IPS-NIHi7 (cell line): ENCODE results near the gene TCERG1.

Experiments used
- DNase-seq: peaks from one replicate; pipeline ENCODE4 v3.0.0; 2012; ENCODE audit warnings: mixed read lengths; ENCODE audit errors: extremely low spot score

TCERG1 gene

DNA sequence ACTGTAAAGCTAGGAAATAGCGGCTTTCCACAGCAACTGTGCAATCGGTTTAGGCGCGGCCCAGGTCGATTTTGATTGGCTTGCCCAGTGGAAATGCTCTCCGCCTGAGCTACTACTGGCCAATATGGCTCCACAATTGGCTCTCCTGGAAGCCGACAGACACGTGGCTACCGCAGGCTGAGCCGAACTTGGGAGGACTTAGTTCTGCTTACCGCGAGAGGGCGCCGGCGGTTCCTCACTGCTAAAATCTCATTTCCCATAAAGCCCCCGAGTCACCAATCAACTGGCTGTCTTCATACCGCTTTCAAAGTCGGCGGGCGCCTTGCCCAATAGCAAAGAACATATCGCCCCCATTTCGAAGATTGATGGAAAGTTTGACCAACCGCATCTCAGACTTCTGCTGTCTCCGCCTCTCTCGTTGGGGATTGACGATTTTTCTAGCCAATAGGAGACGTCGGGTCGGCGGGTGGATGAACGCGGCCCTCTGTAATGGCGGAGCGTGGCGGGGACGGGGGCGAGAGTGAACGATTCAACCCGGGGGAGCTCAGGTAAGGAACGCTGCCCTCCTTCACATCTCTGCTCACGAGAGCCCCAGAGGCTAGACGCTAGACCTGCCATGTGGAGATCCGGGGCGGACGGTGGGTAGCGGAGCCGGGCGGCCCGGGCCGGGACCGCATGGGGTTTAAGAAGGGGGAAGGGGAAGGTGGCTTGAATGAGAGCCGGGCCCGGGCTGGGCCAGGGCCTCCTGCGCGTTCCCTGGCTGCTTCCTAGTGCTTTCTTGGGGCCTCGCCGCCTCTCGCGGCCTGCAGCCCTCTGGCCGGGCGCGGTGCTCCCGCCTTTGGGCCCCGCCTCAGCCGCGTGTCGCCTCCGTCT, at the start of gene TCERG1:
Gene TCERG1 (plus strand): TSS at position 473 of the 873 bp plus-strand sequence. CDS start 17 bp downstream, at position 490.
- DNase-seq: peak; percentile 90

DNA sequence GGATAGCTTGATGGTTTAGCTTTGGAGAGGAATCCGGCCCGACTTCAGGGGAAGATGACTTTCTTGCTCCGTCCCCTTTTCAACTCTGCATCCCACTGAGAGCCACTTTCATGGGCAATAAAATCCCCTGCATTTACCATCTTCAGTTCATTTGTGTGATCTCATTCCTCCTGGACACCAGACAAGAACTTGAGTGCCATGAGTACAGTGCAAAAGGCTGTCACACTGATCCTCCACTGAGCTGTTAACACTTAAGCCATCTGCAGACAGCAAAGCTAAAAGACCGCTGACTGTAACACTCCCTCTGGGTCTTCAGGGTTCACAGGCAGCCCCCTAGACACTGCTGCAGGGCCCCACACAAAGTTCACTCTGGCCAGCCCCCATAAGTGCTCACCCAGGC, 48.3 kb upstream of the TCERG1 start:
- no peak for DNase-seq

DNA sequence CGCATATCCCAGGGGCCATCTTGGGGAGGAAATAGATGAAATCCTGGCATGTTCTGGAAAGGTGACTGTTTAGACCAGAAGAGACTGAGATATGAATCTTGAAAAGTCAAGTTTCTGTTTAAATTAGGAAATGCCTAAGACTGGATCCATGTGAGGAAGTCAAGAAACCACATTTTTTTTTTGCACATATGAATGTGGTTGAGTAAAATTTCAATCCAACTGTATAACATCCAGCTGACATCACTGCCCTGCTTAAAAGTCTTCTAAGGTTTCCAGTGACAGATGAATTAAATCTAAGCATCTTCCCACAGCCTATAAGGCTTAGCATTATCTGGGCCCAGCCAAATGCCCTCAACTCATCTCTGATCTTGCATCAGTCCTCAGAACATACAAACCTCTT, 47.7 kb upstream of the TCERG1 start:
- DNase-seq: no peak

DNA sequence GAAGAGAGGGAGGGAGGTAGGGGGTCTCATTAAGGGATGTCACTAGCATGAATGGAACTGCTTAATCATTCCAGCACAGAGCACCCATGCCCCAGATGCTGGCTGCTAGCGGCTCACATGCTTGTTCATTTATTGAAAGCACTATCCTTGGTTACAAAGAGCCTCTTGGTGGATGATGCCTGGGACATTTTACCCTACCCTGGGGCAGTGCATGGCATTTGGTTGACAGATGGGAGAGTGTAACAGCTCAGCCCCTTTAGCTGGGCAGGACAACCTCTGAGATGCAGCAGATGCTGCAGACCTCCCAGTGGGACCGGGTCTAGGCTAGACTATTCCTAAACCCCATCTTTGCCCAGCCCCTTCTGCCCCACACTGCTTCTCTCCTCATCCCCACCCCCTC, 46.9 kb upstream of the TCERG1 start:
- no peak for DNase-seq

DNA sequence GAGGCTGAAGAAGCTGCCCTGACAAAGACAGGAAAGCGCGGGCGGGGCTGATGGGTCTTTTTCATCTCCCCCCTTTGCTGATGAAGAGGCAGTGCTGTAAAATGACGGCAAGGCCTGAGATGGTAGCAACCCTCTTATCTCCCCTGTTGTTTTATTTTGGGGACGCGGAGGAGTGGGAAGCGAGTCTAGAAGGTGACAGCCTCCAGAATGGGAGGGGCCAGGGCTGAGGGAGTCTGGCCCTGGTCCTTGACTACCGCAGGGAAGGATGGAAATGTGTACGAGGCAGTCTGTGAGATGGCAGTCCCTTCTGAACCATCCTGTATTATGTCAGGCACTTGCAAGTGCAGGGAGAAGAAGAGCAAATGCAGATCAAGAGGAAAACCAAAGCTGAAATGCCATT, 46.1 kb upstream of the TCERG1 start:
- no peak for DNase-seq

DNA sequence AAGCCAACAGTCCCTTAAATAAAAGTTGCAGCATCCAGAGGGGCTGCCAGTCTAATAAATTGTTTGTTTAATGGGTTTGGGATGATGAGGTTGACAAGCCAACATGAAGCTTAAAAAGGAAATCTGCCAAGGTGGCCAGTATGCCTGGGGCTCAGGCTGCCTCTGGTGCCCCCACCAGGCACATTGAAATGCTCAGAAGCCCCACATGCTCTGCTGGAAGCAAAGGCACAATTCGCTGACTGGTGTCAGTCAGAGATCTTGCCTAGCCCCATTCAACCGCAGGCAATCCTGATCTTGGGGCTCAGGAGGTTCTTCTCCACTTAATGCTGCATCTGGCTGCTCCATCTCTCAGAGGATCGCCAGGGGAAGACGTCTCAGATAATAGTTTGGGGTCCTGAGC, 44.2 kb upstream of the TCERG1 start:
- peak; percentile 34 for DNase-seq

DNA sequence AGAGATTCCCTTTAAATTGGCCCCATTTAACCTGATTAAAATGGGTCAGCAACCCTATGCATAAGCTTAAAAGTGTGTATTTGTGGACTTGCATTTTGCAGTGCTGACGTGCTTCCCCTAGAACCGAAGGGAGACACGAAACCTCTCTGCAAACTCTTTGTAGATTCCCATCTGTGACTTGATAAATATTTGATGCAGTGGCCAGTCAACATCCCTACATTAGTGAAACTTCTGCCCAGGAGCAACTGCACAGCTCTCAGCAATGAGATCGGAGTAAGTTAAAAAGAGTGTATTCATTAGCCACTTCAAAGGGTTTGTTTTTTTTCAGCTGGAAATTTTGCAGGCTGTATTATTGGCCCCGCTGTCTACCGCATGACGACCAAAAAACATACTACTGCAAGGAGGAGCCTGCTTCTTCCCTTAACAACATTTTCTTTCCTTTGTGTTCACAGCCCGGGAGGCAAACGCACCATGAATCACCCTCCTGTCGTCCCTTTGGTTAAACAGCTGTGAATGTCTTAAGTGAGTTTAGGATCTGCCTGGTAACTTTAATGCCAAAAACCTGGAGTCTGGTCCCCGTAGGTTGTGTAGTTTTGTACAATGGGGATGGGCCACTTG, 38.0 kb upstream of the TCERG1 start:
- DNase-seq: no peak

DNA sequence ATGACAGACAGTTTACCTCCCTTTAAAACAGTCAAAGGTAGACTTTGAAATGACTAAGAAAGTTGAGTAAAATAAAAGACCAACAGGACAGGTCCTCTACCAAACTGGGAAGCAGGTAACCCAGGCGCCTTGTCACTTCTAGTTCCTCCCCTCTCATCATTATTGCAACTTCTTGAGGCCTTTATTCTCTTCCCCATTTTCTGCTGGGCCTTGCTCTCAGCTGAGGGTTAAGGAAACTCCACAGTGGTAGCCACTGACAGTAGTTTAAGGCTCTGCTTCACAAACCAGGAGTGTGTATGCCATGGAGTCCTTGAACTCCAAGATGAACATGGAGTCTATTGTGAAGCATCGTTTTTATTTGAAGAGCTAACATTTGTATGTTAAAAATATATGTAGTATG, 36.9 kb upstream of the TCERG1 start:
- DNase-seq: no peak

DNA sequence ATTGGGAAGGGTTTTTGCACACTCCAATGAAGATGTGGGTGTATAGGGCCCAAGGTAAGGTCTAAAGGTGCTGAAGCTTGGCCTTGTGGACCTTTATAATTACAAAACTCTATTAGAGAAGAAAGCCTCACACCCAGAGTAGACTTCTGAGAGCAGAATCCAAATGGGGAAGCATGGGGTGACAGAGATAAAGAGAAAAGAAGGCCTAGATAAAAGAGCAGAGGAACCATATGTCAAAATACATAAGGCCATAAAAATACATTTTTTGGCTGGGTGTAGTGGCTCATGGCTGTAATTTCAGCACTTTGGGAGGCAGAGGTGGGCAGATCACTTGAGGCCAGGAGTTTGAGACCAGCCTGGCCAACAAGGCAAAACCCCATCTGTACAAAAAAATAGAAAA, 27.4 kb upstream of the TCERG1 start:
- no peak for DNase-seq

DNA sequence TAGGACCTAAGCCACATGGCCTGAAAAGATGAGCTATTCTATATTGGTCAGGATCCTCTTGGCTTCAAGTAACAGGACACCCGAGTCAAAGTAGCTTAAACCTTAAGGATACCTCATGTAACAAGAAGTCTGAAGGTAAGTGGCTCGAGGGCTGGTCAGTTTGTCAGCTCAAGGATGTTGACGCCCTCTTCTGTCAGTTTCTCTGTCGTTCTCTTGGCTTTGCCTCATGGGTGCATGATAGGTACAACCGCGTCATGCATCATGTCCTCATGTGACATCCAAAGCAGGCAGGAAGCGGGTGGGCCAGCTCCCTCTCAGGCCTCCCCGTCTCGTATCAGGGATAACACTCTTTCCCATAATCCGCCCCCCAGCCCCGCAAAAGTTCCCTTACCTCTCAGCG, 22.1 kb upstream of the TCERG1 start:
- DNase-seq: peak; percentile 37

DNA sequence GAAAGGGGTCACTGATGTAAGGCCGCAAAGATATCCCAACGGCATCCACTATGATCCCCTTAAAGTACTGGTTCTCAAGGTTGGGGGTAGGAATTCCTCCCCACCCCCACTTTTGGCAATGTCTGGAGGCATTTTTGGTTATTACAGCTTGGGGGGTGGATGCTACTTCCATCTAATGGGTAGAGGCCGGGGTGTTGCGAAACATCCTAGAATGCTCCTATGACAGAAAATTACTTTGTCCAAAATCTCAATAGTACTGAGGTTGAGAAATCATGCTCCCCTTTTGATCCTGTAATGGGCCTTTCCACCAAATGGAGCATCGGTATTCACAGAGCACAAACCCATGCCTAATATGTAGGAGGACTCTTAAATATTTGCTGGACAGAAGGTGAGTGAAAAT, 20.8 kb upstream of the TCERG1 start:
- no peak for DNase-seq

DNA sequence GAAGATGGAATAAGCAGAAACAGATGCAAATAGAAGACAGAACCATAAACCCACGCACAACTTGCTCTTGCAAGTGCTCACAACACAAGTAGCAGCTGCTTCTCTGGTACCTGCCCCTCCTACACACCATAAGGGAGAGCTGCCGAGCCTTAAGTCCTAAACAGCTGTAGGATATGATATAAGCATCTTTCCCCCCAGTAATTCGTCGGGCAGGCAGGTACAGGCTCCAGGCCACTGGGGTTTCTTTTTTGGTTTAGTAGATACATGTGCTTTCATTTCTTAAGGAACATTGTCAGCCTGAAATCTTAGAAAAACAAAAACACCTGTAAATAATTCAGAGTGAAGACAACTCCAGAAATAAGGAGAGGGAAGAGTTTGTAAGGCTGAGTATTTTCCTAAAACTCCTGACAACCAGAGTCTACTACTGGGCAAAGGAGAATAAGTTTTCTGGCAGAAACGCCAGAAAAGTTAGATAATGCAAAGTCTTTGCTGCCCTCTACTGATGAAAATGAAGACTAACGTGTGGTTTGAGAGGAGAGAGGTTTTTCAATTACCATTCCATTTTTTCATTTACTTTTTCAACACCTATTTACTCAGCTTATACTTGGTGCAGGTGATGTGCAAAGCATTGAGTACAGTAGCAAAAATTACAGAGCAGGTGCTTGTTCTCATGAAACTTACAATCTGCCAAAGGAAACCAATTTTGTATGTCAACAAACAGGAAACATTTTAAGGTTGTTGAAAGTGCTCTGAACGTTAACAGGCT, 20.1 kb upstream of the TCERG1 start:
- peak; percentile 63 for DNase-seq

DNA sequence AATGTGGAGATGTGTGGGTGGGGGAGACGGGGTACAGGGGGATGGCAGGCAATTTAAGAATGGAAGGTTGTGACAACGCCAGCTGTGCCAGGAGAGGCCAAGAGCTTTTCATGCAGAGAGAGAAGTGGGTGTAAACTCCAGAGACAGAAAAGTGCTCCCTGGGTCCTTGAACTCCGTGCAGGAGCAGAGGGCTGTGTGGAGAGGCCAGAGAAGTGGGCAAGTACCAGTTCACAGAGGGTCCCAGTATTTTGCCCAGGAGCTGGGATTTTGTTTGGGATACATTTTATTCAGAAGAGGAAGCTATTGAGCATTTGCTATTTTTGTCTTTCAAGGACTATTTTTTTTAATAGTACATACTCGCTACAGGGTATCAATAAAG, 19.5 kb upstream of the TCERG1 start:
- DNase-seq: no peak

DNA sequence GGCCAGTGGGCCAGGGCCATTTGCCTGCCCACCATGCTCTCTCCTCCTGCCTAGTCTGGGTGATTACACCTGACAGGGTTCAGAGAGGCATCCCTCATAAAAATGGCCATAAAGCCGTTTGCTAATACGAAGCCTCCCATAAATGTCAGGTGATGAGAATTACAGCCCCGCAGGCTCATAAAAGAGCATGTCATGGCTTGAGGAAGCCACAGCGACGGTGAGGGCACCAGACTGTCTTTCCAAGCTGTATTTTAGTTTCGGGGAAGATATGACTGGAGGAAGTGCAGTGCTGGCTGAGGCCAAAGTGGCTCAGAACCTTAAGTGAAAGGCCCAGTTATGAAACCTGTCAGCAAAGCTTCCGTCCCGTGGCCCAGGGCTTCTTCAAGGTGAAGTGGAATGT, 18.5 kb upstream of the TCERG1 start:
- no peak for DNase-seq

DNA sequence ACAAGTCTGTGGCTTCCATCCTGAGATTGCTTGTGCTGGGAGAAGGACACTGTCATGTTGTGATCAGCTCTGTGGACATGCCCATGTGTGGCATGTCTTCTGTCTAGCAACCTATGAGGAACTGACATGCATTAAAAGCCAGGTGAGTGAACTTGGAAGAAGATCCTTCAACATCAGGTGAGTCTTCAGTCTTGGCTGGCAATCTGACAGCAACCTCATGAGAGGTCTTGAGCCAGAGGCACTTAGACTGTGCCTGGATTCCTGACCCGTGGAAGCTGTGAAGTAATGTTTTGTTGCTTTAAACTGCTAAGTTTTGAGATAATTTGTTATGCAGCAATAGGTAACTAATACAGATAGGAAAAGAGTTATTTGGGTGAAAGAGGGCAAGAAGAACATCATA, 6.8 kb upstream of the TCERG1 start:
- DNase-seq: no peak

DNA sequence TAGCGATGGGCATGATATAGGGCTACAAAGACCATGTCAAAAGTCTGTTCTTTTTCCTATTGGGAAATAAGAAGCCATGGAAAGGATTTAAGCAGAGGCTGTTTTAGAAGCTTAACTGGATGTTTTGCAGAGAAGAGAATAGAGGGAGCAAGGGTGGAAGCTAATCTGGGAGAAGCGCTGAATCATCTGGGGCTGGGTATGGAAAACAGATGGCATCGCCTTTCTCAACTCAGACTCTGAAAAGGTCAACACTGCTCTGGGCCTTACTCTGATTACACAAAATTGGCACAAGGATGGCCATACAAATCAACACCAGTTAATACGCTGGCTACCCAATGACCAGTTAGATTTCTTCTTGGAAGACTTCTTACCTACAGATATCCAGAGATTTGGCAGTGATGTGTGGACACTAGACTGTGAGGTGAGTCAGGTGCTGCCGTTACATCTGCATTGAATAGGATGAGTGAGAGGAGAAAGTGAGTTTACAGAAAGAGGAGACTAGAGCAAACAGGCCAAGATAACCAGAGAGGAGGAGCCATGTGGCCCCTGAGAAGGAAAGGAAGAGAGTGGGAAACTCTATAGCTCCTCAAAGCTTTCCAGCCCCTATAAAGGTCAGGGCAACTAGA, 6.2 kb upstream of the TCERG1 start:
- DNase-seq: no peak

DNA sequence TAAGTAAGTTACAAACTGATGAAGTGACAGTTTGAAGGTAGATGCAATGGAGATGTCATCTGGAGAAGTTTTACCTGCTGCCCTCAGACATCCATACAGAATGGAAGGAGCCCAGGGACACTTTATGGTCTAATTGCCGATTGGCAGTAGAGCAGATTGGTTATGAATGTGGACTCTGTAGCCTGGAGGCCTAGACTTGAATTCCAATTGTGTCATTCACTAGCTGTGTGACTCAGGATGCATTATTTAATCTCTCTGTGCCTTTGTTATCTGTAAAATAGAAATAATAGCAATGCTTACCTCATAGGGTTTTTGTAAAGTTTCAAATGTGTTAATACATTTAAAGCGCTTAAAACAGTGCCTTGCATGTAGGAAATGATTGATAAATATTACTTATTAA, 5.2 kb upstream of the TCERG1 start:
- no peak for DNase-seq

DNA sequence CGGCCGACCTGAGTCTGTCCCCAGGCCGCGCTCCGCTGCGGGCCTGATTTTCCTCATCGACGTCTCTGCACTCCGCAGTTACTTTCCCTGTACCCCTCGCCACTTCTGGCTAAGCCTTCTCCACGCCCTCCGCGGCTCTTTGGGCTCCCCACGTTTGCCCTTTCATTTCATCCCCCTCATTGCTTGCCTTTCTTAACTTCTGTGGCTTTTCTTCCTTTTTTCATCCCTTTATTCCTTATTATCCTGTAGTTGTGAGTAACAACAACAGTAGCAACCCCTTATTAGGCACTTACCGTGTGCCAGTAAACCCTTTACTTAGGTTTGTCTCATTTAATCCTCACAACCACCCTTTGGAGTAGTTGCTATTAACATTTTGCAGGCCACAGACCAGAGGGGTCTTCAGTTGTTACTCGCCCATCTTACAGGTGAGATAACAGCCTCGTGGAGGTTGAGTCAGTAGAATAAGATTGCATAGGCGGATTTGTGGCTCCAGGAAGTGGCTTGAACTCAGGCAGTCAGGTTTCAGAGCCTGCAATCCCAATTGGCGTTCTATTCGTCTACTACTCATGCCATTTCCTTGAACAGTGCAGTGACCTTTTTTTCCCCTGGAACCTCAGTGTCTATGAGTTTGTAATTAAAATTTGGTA, 724 bp downstream of the TCERG1 start:
- no peak for DNase-seq

DNA sequence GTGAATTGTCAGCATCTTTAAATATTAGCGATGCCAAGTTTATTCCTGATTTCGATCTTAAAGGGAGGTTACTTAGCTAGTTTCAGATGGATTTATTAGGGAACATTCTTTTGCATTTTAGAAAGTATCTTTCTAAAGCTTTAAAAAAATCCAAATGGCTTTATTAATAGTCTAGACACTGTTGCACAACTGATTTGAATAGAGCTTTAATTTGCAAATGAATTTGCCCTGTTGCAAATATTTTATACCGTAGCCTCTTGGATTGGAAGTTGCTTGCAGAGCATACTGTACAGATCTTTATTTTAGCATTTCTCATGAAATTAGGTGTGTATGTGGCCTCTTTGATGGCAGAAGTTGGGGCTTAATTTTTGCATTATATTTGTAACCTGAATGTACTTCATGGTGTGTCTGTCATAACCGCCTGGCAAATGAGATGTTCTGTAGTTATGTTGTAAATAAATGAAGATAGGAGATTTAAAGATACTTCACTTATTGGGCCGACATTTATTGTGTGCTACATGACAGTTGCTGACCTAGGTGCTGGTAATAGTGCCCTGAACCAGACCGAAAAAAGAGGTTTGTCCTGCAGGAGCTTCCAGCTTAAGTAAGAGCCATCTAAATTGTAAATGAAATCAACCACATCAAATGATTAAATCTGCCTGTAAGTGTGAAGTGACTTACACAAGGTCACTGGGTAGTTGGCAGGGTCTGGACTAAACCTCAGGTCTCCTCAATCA, 1.8 kb downstream of the TCERG1 start:
- DNase-seq: no peak

DNA sequence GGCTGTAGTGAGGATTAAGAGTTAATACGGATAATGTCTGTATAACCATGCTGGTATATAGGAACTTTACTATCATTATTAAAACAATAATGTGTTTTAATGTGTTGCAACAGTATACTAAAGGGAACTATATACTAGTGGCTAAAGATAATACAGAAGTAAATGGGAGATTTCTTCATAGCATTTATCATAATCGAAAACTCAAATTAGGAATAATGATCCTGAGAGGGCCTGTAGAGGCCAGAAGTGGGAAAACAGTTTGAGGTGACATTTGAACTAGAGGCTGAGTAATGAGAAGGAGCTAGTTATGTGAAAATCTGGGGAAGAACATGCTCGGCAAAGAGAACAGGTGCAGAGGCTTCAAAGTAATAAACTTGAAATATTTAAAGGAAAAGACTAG, 2.9 kb downstream of the TCERG1 start:
- no peak for DNase-seq

DNA sequence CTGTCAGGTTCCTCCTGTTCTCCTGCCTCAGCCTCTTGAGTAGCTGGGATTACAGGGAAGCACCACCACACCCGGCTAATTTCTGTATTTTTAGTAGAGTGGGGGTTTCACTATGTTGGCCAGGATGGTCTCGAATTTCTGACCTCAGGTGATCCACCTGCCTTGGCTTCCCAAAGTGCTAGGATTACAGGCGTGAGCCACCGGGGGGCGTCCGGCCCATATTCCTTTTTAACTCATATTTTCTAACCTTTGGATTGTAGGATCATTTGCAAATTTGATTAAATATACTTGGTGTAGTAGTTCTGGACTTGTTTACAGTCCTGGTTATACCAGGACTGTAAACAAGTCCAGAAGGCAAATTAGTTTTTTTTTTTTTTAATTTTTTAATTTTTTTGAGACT, 4.3 kb downstream of the TCERG1 start:
- DNase-seq: no peak
